Measurements from ENCODE around the gene BRWD1.
"Not testable (repeated sequence)": the region's sequence is repeated elsewhere in the genome, so short reads cannot be mapped to it uniquely, and the experiment has no call there.

Gene BRWD1

GRCh38 chr21:39282911-39283310 is 30.5 kb downstream of the BRWD1 start:
- Mint-ChIP-seq H3K4me3 (no peak overlapping the region), H3K9me3 (no peaks in the 10 kb centered on the region), H3K36me3 (peaks cover 19% of the 10 kb centered on the region), H3K27ac (no peak overlapping the region), H3K4me1 (no peaks in the 10 kb centered on the region), H3K27me3 (no peaks in the 10 kb centered on the region)
- DNase-seq: no peak
- CTCF ChIA-PET: no interaction called here

DNA sequence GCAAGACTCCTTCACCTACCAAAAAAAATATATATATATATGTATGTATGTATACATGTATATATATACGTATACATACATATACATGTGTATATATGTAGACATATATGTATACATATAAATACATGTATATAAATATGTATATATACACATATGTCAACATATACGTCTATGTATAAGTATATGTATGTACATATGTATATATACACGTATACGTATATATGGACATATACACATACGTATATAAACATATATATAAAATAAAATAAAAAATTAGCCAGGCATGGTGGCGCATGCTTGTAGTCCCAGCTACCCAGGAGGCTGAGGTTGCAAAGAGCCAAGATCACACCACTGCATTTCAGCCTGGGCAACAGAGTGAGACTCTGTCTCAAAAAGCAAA is 31.6 kb downstream of the BRWD1 start:
- Mint-ChIP-seq H3K9me3 (no peaks in the 10 kb centered on the region), H3K4me1 (no peaks in the 10 kb centered on the region), H3K36me3 (peaks cover 16% of the 10 kb centered on the region), H3K27ac (no peak overlapping the region), H3K27me3 (no peaks in the 10 kb centered on the region), H3K4me3 (no peak overlapping the region)
- CTCF ChIA-PET: interaction anchor here (1.1 kb wide), 1 partner anchor 19 kb away, joined by 3 read pairs; no protein-coding TSS in a partner anchor
- no peak for DNase-seq

- Mint-ChIP-seq H3K36me3 (peaks cover 18% of the 10 kb centered on the region), H3K27me3 (no peaks in the 10 kb centered on the region), H3K4me3 (no peak overlapping the region), H3K27ac (no peak overlapping the region), H3K9me3 (no peaks in the 10 kb centered on the region), H3K4me1 (no peaks in the 10 kb centered on the region)
- CTCF ChIA-PET: no interaction called here
- DNase-seq: no peak
These were observed 32.2 kb downstream of the BRWD1 start for GRCh38 chr21:39281207-39281606.

DNA sequence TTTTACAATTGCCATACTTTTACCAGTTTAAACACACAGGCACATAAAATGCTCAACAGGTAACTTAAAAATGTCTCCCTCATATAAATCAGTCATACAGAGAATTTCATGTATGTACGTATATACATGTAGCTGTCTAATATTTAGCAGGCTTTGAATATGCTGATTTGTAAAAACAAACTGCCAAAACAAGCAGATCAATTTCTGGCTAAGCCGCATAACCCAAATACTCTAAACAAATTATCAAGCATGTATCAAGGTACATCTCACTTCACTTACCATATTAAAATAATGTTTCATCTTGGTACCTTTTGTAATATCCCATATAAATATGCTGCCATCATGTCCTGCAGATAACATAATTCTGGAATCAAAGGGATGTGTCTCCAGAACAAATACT is 43.8 kb downstream of the BRWD1 start:
- peaks cover 38% of the 10 kb centered on the region for H3K36me3 Mint-ChIP-seq
- CTCF ChIA-PET: no interaction called here
- no peak overlapping the region for H3K4me3 Mint-ChIP-seq
- no peak for DNase-seq
- no peaks in the 10 kb centered on the region for H3K4me1 Mint-ChIP-seq
- no peak overlapping the region for H3K27ac Mint-ChIP-seq
- H3K27me3 Mint-ChIP-seq: no peaks in the 10 kb centered on the region
- H3K9me3 Mint-ChIP-seq: no peaks in the 10 kb centered on the region

- H3K4me1 Mint-ChIP-seq: no peaks in the 10 kb centered on the region
- H3K9me3 Mint-ChIP-seq: no peaks in the 10 kb centered on the region
- CTCF ChIA-PET: no interaction called here
- DNase-seq: no peak
- H3K27me3 Mint-ChIP-seq: no peaks in the 10 kb centered on the region
- H3K27ac Mint-ChIP-seq: no peak overlapping the region
- peaks cover 40% of the 10 kb centered on the region for H3K36me3 Mint-ChIP-seq
- H3K4me3 Mint-ChIP-seq: no peak overlapping the region
These were observed 47.8 kb downstream of the BRWD1 start for GRCh38 chr21:39265603-39266002.

DNA sequence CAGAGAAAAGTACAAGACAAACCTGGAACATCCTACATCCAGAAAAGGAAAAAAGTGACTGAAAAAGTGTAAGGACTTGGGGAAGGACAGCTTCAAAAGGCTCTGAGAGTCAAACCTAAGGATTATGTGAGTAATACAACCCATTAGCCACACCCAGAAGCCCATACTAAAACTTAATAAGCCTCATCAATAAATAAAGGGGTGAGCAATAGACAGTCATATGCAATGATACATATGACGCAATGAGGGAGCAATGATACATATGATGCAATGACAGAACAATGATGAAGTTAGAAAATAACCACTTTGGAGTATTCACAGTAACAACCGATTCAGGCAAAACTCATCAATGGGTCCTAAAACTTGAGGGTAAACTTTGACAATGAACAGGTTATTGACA is 50.1 kb downstream of the BRWD1 start:
- H3K27me3 Mint-ChIP-seq: no peaks in the 10 kb centered on the region
- peaks cover 35% of the 10 kb centered on the region for H3K36me3 Mint-ChIP-seq
- H3K4me1 Mint-ChIP-seq: no peaks in the 10 kb centered on the region
- DNase-seq: no peak
- H3K4me3 Mint-ChIP-seq: no peak overlapping the region
- H3K9me3 Mint-ChIP-seq: no peaks in the 10 kb centered on the region
- no peak overlapping the region for H3K27ac Mint-ChIP-seq
- CTCF ChIA-PET: no interaction called here

GRCh38 chr21:39258207-39258606 is 55.2 kb downstream of the BRWD1 start:
- Mint-ChIP-seq H3K4me1 (no peaks in the 10 kb centered on the region), H3K4me3 (no peak overlapping the region), H3K36me3 (peaks cover 22% of the 10 kb centered on the region), H3K9me3 (no peaks in the 10 kb centered on the region), H3K27me3 (no peaks in the 10 kb centered on the region), H3K27ac (no peak overlapping the region)
- DNase-seq: no peak
- CTCF ChIA-PET: no interaction called here

GRCh38 chr21:39251326-39251725 is 62.1 kb downstream of the BRWD1 start:
- H3K27me3 Mint-ChIP-seq: no peaks in the 10 kb centered on the region
- no peak for DNase-seq
- CTCF ChIA-PET: interaction anchor here (1.2 kb wide), 1 partner anchor 18 kb away, joined by 3 read pairs; no protein-coding TSS in a partner anchor
- no peak overlapping the region for H3K27ac Mint-ChIP-seq
- peaks cover 39% of the 10 kb centered on the region for H3K36me3 Mint-ChIP-seq
- no peaks in the 10 kb centered on the region for H3K9me3 Mint-ChIP-seq
- H3K4me3 Mint-ChIP-seq: no peak overlapping the region
- H3K4me1 Mint-ChIP-seq: no peaks in the 10 kb centered on the region

DNA sequence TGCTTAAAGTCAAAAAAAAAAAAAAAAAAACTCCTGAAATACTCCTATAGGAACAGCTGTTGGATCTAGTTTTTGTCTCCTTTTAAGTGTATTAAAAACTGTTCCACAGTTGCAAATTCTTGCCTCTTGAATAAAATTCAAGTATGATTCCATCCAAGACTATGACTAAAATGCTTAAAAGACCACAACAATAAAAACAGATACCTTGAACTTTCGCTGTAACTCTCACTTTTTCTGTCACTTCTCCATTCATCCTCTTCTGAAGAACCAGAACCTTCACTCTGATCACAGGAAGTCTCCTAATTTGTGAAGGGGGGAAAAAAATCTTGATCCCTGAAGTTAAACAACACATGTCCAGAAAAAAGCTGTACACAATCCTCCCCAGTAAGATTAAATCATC is 75.2 kb downstream of the BRWD1 start:
- CTCF ChIA-PET: no interaction called here
- peaks cover 5% of the 10 kb centered on the region for H3K4me1 Mint-ChIP-seq

GRCh38 chr21:39232861-39233291 is 80.6 kb downstream of the BRWD1 start:
- Mint-ChIP-seq H3K36me3 (peaks cover 44% of the 10 kb centered on the region), H3K27ac (no peak overlapping the region)
- DNase-seq: no peak

More for the DNA sequence above, 75.2 kb downstream of the BRWD1 start:
- H3K27ac Mint-ChIP-seq: no peak overlapping the region
- peaks cover 54% of the 10 kb centered on the region for H3K36me3 Mint-ChIP-seq
- no peaks in the 10 kb centered on the region for H3K27me3 Mint-ChIP-seq
- H3K4me3 Mint-ChIP-seq: no peak overlapping the region
- H3K9me3 Mint-ChIP-seq: no peaks in the 10 kb centered on the region
- DNase-seq: no peak

GRCh38 chr21:39224930-39225329 is 88.5 kb downstream of the BRWD1 start:
- no peak overlapping the region for H3K4me3 Mint-ChIP-seq
- no peaks in the 10 kb centered on the region for H3K9me3 Mint-ChIP-seq
- peaks cover 4% of the 10 kb centered on the region for H3K4me1 Mint-ChIP-seq
- H3K36me3 Mint-ChIP-seq: peaks cover 53% of the 10 kb centered on the region
- H3K27me3 Mint-ChIP-seq: no peaks in the 10 kb centered on the region
- CTCF ChIA-PET: no interaction called here
- no peak for DNase-seq
- no peak overlapping the region for H3K27ac Mint-ChIP-seq

More at GRCh38 chr21:39232861-39233291, 80.6 kb downstream of the BRWD1 start:
- Mint-ChIP-seq H3K4me1 (no peaks in the 10 kb centered on the region), H3K9me3 (no peaks in the 10 kb centered on the region), H3K27me3 (no peaks in the 10 kb centered on the region), H3K4me3 (no peak overlapping the region)
- CTCF ChIA-PET: interaction anchor here (0.8 kb wide), 1 partner anchor 18 kb away, joined by 3 read pairs; no protein-coding TSS in a partner anchor

DNA sequence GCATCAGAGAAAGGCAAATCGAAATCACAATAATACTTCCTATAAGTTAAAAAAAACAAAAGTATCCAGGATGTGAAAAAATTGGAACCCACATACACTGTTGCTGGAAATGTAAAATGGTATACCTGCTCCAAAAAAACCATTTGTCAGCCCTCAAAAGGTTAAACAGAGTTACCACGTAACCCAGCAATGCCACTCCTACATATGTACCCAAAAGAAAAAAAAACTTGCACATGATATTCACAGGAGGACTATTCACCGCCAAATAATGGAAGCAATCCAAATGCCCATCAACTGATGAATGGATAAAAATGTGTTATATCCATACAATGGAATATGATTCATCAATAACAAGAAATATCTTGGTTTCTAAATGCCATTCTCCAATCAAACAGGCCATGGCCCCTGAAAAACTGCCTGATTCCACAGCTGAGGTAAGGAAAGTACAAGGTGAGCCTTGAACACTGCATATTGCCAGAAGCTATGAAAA is 91.4 kb downstream of the BRWD1 start:
- no peak for DNase-seq
- Mint-ChIP-seq H3K9me3 (no peaks in the 10 kb centered on the region), H3K4me3 (no peak overlapping the region), H3K4me1 (peaks cover 9% of the 10 kb centered on the region), H3K27me3 (no peaks in the 10 kb centered on the region), H3K36me3 (peaks cover 55% of the 10 kb centered on the region), H3K27ac (no peak overlapping the region)
- CTCF ChIA-PET: no interaction called here

DNA sequence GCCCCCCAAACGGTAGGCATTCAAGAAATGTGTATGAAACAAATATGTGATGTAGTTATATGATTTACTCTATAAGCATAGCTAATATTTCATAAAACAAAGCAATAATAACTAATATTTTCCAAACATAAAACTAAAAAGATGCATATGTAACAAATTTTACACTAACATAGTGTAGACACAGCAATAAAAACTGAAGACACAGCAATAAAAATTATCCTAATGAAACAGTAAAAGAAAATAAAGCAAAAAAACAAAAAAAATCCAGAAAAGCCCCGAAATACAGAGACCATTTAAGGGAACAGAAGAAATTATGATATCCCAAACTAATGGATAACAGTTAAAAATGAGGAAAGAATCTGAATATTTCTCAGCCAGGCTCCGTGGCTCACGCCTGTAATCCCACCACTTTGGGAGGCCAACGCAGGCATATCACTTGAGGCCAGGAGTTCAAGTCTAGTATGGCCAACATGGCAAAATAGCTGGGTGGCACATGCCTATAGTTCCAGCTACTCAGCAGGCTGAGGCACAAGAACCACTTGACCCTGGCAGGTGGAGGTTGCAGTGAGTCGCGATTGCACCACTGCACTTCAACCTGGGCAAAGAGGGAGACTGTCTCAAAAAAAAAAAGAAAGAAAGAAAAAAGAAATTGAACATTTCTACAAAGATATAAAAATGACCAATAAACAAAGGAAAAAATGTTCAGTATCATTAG is 92.0 kb downstream of the BRWD1 start:
- H3K4me1 Mint-ChIP-seq: peaks cover 9% of the 10 kb centered on the region
- H3K36me3 Mint-ChIP-seq: peaks cover 50% of the 10 kb centered on the region

DNA sequence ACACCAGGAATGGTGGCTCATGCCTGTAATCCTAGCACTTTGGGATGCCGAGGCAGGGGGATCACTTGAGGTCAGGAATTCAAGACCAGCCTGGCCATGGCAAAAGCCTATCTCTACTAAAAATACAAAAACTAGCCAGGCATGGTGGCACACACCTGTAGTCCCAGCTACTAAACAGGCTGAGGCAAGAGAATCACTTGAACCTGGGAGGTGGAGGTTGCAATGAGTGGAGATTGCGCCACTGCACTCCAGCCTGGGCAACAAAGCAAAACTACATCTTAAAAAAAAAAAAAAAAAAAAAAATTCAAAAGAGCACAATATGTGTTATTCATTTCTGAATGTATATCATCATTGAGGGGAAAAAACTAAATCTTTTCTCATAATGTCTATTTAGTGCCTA is 92.6 kb downstream of the BRWD1 start:
- CTCF ChIA-PET: not testable (repeated sequence)
- H3K36me3 Mint-ChIP-seq: peaks cover 49% of the 10 kb centered on the region

More for the DNA sequence above, 92.0 kb downstream of the BRWD1 start:
- H3K4me3 Mint-ChIP-seq: no peak overlapping the region
- H3K27me3 Mint-ChIP-seq: no peaks in the 10 kb centered on the region
- no peak overlapping the region for H3K27ac Mint-ChIP-seq
- CTCF ChIA-PET: no interaction called here
- DNase-seq: no peak
- no peaks in the 10 kb centered on the region for H3K9me3 Mint-ChIP-seq

DNA sequence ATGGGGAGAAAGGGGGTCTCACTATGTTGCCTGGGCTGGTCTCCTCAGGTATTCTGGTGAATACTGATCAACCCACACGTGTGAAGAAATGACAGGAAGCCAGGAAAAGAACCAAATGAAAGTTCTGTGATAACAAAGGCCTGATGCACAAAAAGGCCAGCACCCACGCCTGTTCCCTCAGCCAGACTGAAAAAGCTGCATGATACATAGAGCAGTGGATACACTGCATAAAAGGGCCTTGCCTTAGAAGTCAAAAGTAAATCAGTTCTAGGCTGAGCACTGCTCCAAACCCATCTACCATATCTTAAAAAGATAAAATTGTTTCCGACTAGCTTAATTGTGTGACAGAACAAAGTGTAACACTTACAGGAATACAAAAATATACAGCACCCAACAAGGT is 93.3 kb downstream of the BRWD1 start:
- CTCF ChIA-PET: no interaction called here
- Mint-ChIP-seq H3K36me3 (peaks cover 51% of the 10 kb centered on the region), H3K4me3 (no peak overlapping the region), H3K27ac (no peak overlapping the region), H3K9me3 (no peaks in the 10 kb centered on the region), H3K27me3 (no peaks in the 10 kb centered on the region), H3K4me1 (peaks cover 9% of the 10 kb centered on the region)
- DNase-seq: no peak

More for the DNA sequence above, 92.6 kb downstream of the BRWD1 start:
- H3K27ac Mint-ChIP-seq, H3K4me3 Mint-ChIP-seq, DNase-seq, H3K27me3 Mint-ChIP-seq, H3K4me1 Mint-ChIP-seq, H3K9me3 Mint-ChIP-seq: not testable (repeated sequence)
